ENCODE data around the gene TTBK2.
"Not testable (repeated sequence)": the region's sequence is repeated elsewhere in the genome, so short reads cannot be mapped to it uniquely, and the experiment has no call there.

The TTBK2 gene

GRCh38 chr15:42920519-42921341, at the start of gene TTBK2:
TSS of gene TTBK2 (minus strand) at chr15:42920778. CDS start at chr15:42878617, 42,161 bp downstream.
- peak; percentile 98 for DNase-seq

- no peak for DNase-seq
Observed at GRCh38 chr15:42964476-42964875, 43.9 kb upstream of the TTBK2 start.

GRCh38 chr15:42955518-42955917, 34.9 kb upstream of the TTBK2 start:
- DNase-seq, result no peak

GRCh38 chr15:42954291-42954690, 33.7 kb upstream of the TTBK2 start:
- DNase-seq, result no peak

- not testable (repeated sequence) for DNase-seq
Observed at GRCh38 chr15:42948898-42949297, 28.3 kb upstream of the TTBK2 start.

GRCh38 chr15:42940527-42940926, 19.9 kb upstream of the TTBK2 start:
- DNase-seq, result no peak

GRCh38 chr15:42939841-42940240, 19.3 kb upstream of the TTBK2 start:
- no peak for DNase-seq

- DNase-seq, result no peak
Observed at GRCh38 chr15:42937143-42937542, 16.6 kb upstream of the TTBK2 start.

- DNase-seq, result no peak
Observed at GRCh38 chr15:42933886-42934667, 13.5 kb upstream of the TTBK2 start.

- no peak for DNase-seq
Observed at GRCh38 chr15:42932833-42933515, 12.4 kb upstream of the TTBK2 start.

- no peak for DNase-seq
Observed at GRCh38 chr15:42931702-42932486, 11.3 kb upstream of the TTBK2 start.

- no peak for DNase-seq
Observed at GRCh38 chr15:42929306-42929848, 8.8 kb upstream of the TTBK2 start.

- peak; percentile 39 for DNase-seq
Observed at GRCh38 chr15:42921342-42921731, 759 bp upstream of the TTBK2 start.

- DNase-seq, result no peak
Observed at GRCh38 chr15:42919799-42920518, 619 bp downstream of the TTBK2 start.

- DNase-seq, result no peak
Observed at GRCh38 chr15:42919308-42919707, 1.3 kb downstream of the TTBK2 start.

- DNase-seq, result no peak
Observed at GRCh38 chr15:42918047-42918446, 2.5 kb downstream of the TTBK2 start.

- DNase-seq, result no peak
Observed at GRCh38 chr15:42915654-42916315, 4.8 kb downstream of the TTBK2 start.

GRCh38 chr15:42914728-42915497, 5.7 kb downstream of the TTBK2 start:
- DNase-seq, result no peak

- no peak for DNase-seq
Observed at GRCh38 chr15:42911058-42911592, 9.5 kb downstream of the TTBK2 start.

GRCh38 chr15:42908538-42908937, 12.0 kb downstream of the TTBK2 start:
- DNase-seq, result no peak
